Endothelial cell of umbilical vein (primary cell): ENCODE measurements around the gene KRT83. TPM values are rescaled to one million over a fixed set of nuclear protein-coding genes. Genes with fewer than 3 reads are reported as not detected.

ENCODE experiments used
- BruUV-seq: library from RNA; stranded (reverse); fragments of 400-500 nt; replicated peaks from 2 replicates; lab custom pipeline; 2021; lab: Mats Ljungman, UMichigan
- CTCF ChIA-PET: fragments of 300-600, 350-600 bp; sonication (Branson Sonifier 250); formaldehyde crosslinking; loops from one replicate; lab custom pipeline; 2021; ENCODE audit warnings: antibody characterized with exemption, inconsistent platforms; lab: Charles Lee
- POLR2A ChIA-PET: fragments of 300-600, 350-600 bp; sonication (Branson Sonifier 250); formaldehyde crosslinking; loops from one replicate; lab custom pipeline; 2021; ENCODE audit warnings: antibody characterized with exemption, inconsistent platforms; lab: Charles Lee
- DNase-seq: peaks from one replicate; pipeline ENCODE4 v3.0.0-alpha.2; 2011; ENCODE audit warnings: low read depth, low spot score
- FAIRE-seq: peaks from 2 replicates; lab custom pipeline; 2011; peaks lifted over from hg19 to GRCh38; lab: Jason Lieb, UNC
- H2AFZ ChIP-seq: 2 replicates; pipeline ENCODE4 v1.6.0; 2012; ENCODE audit warnings: low read depth, low read length, control low read depth, inconsistent platforms
- H3K27ac ChIP-seq: 2 replicates; pipeline ENCODE4 v1.5.1; 2011; ENCODE audit warnings: low read depth, mild to moderate bottlenecking, control low read depth, low read length, moderate library complexity; ENCODE audit not compliant: insufficient read depth
- H3K27me3 ChIP-seq, 2 experiments: 2 replicates each; pipeline versions ENCODE4 v1.6.0 to v1.6.1; 2011; ENCODE audit warnings: low read length in 2 of 2, mixed read lengths in 1 of 2; ENCODE audit not compliant: control insufficient read depth in 2 of 2, insufficient read depth in 2 of 2
- H3K36me3 ChIP-seq, 2 experiments: 2 replicates in 1 of 2; 3 replicates in 1 of 2; pipeline ENCODE4 v1.5.1; 2011; ENCODE audit warnings: low read length in 2 of 2, mild to moderate bottlenecking in 1 of 2, moderate library complexity in 1 of 2; ENCODE audit not compliant: control insufficient read depth in 2 of 2, insufficient read depth in 2 of 2; ENCODE audit errors: extremely low read depth in 1 of 2
- H3K4me1 ChIP-seq: 3 replicates; pipeline ENCODE4 v1.5.1; 2011; ENCODE audit warnings: mild to moderate bottlenecking, low read length; ENCODE audit not compliant: control insufficient read depth, insufficient read depth; ENCODE audit errors: extremely low read depth
- H3K4me2 ChIP-seq: 2 replicates; pipeline ENCODE4 v1.6.1; 2011; ENCODE audit warnings: low read length, control low read depth, mixed read lengths; ENCODE audit not compliant: insufficient read depth
- H3K4me3 ChIP-seq, 3 experiments: fragments of 200-600 bp in 1 of 3; sonication (generic), shearing (Covaris generic) in 1 of 3; replicated peaks in 1 of 3; 2 replicates each; pipeline ENCODE4 v1.5.1; 2011 to 2016; ENCODE audit warnings: control low read depth in 3 of 3, low read length in 3 of 3, mild to moderate bottlenecking in 2 of 3, inconsistent platforms in 1 of 3, low read depth in 1 of 3, moderate library complexity in 1 of 3; ENCODE audit not compliant: insufficient read depth in 1 of 3
- H3K79me2 ChIP-seq: 2 replicates; pipeline ENCODE4 v1.6.0; 2012; ENCODE audit warnings: low read length, inconsistent platforms; ENCODE audit not compliant: control insufficient read depth, insufficient read depth
- H3K9ac ChIP-seq: replicated peaks from 2 replicates; pipeline ENCODE3; 2011; ENCODE audit warnings: low read length, control low read depth; ENCODE audit not compliant: insufficient read depth; ENCODE audit errors: extremely low read depth
- H3K9me1 ChIP-seq: replicated peaks from 3 replicates; pipeline ENCODE4 v1.6.0; 2011; ENCODE audit warnings: mild to moderate bottlenecking, low read length; ENCODE audit not compliant: control insufficient read depth, insufficient read depth; ENCODE audit errors: extremely low read depth
- H3K9me3 ChIP-seq: replicated peaks from 2 replicates; pipeline ENCODE4 v1.5.1; 2012; ENCODE audit warnings: low read length, inconsistent platforms; ENCODE audit not compliant: control insufficient read depth, insufficient read depth
- H4K20me1 ChIP-seq: replicated peaks from 2 replicates; pipeline ENCODE3; 2011; ENCODE audit warnings: mild to moderate bottlenecking, low read length; ENCODE audit not compliant: control insufficient read depth, insufficient read depth; ENCODE audit errors: extremely low read depth
- EZH2 ChIP-seq: IDR thresholded peaks from 2 replicates; pipeline ENCODE4 v1.6.1; 2012; ENCODE audit warnings: borderline replicate concordance, low read depth, mild to moderate bottlenecking, moderate library complexity, low read length, inconsistent platforms; ENCODE audit not compliant: severe bottlenecking
- FOS ChIP-seq: IDR thresholded peaks from 2 replicates; pipeline ENCODE4 v1.6.1; 2011; ENCODE audit warnings: mild to moderate bottlenecking, low read length, moderate library complexity, borderline replicate concordance; ENCODE audit not compliant: insufficient read depth
- GATA2 ChIP-seq: IDR thresholded peaks from 2 replicates; pipeline ENCODE4 v1.7.0; 2011; ENCODE audit warnings: low read depth, mild to moderate bottlenecking, moderate library complexity, mixed read lengths, low read length; ENCODE audit not compliant: insufficient read length, insufficient read depth
- JUN ChIP-seq: IDR thresholded peaks from 2 replicates; pipeline ENCODE4 v1.6.1; 2011; ENCODE audit warnings: borderline replicate concordance, low read depth; ENCODE audit not compliant: insufficient read length, insufficient read depth
- MYC ChIP-seq: IDR thresholded peaks from one replicate; pipeline ENCODE4 v1.6.1; 2011; ENCODE audit warnings: mild to moderate bottlenecking, low read depth, low read length
- POLR2A ChIP-seq: IDR thresholded peaks from 2 replicates; pipeline ENCODE4 v1.6.1; 2012; ENCODE audit warnings: low read depth, mild to moderate bottlenecking, control low read depth, low read length
- POLR2AphosphoS5 ChIP-seq: IDR thresholded peaks from 2 replicates; pipeline ENCODE4 v1.6.1; 2012; ENCODE audit warnings: low read depth, mild to moderate bottlenecking, control low read depth, low read length, moderate library complexity; ENCODE audit not compliant: insufficient read depth
- dilution Hi-C: fragments of 300-500 bp; cut with MboI; formaldehyde crosslinking; loops from one replicate; pipeline ENCODE4 v1.15.0; 2019; ENCODE audit warnings: low sequenced_read_pairs; ENCODE audit not compliant: extremely low pct_ligation_motif_present
- intact Hi-C: fragments of 100-400 bp; cut with micrococcal nuclease; formaldehyde crosslinking; loops from one replicate; pipeline ENCODE4 v1.10.0; 2022
- polyA plus RNA-seq, 4 experiments: library from polyadenylated mRNA; depleted of rRNA in 3 of 4; stranded (reverse) in 3 of 4; unstranded in 1 of 4; fragments of >200 nt; gene quantifications; 2 replicates each; pipeline versions ENCODE4 v1.2.1 to v1.2.3, GENCODE V29; 2011 to 2012; ENCODE audit warnings: missing spikeins in 1 of 4
- total RNA-seq: library from RNA; stranded (reverse); gene quantifications from 2 replicates; pipeline ENCODE4 v1.2.3, GENCODE V29; 2021
- TF ChIP-seq, protein P1 (sequence below): IDR thresholded peaks from 2 replicates; pipeline ENCODE4 v1.6.1; 2011; ENCODE audit not compliant: insufficient read depth, insufficient read length
- TF ChIP-seq, protein P2 (sequence below), 2 donors: IDR thresholded peaks; 1 replicate in 1 of 2; 2 replicates in 1 of 2; pipeline ENCODE4 v1.5.1; 2011; ENCODE audit warnings: low read length in 2 of 2, mild to moderate bottlenecking in 2 of 2, moderate library complexity in 2 of 2, control low read depth in 1 of 2, inconsistent platforms in 1 of 2, low read depth in 1 of 2; ENCODE audit not compliant: insufficient read depth in 1 of 2; ENCODE audit errors: extremely low read depth in 1 of 2

KRT83 gene
- total and polyA plus RNA-seq, 2 donors (not counting 3 experiments of a cell fraction or from before 2014, with no cell fraction given) = not detected

DNA sequence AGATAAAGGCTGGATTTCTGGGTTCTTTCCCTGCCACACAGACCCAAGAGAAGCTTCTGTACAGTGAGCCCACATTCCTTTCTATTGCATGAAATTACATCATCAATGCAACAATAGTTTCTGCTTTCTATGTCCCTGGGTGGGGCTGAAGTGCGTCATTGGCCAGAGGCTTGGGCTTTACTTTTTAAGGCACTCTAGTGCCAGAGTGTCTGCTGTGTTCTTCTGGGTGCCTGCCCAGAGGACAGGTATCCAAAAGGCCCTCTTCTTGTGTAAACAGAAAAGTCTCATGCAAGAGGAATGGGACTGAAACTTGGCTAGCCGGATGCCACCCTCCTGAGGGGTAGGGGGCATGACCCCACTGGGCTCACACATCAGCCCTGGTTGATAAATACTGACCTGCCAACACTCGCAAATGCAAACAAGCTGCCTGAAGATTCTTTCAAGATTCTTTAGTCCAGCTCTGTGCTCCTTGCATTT lies 40.8 kb downstream of the KRT83 start:
- TF ChIP-seq, protein P1, sequence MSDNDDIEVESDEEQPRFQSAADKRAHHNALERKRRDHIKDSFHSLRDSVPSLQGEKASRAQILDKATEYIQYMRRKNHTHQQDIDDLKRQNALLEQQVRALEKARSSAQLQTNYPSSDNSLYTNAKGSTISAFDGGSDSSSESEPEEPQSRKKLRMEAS = no peak
- TF ChIP-seq POLR2A = no peak
- H3K4me3 ChIP-seq = no peak overlapping the region
- dilution Hi-C loops = no loop called here
- H3K27me3 ChIP-seq = peaks cover 0 to 2% of the 10 kb centered on the region in 2 experiments
- no peaks in the 10 kb centered on the region for H3K9me3 ChIP-seq
- peaks cover 3% of the 10 kb centered on the region for H3K4me1 ChIP-seq
- intact Hi-C loops = no loop called here
- POLR2A ChIA-PET = no interaction called here
- FAIRE-seq = no peak
- H2AFZ ChIP-seq = no peak overlapping the region
- CTCF ChIA-PET = interaction anchor here (0.6 to 3.7 kb wide), 16 partner anchors 9 to 668 kb away, joined by 3 to 28 read pairs (median 4); no protein-coding TSS in a partner anchor
- no peaks in the 10 kb centered on the region for H4K20me1 ChIP-seq
- H3K79me2 ChIP-seq = no peaks in the 10 kb centered on the region
- no peak overlapping the region for H3K9ac ChIP-seq
- DNase-seq = peak; percentile 11
- H3K4me2 ChIP-seq = no peak overlapping the region
- BruUV-seq = no TSS peak
- H3K9me1 ChIP-seq = no peaks in the 10 kb centered on the region
- no peaks in the 10 kb centered on the region for H3K36me3 ChIP-seq
- no peak overlapping the region for H3K27ac ChIP-seq

DNA sequence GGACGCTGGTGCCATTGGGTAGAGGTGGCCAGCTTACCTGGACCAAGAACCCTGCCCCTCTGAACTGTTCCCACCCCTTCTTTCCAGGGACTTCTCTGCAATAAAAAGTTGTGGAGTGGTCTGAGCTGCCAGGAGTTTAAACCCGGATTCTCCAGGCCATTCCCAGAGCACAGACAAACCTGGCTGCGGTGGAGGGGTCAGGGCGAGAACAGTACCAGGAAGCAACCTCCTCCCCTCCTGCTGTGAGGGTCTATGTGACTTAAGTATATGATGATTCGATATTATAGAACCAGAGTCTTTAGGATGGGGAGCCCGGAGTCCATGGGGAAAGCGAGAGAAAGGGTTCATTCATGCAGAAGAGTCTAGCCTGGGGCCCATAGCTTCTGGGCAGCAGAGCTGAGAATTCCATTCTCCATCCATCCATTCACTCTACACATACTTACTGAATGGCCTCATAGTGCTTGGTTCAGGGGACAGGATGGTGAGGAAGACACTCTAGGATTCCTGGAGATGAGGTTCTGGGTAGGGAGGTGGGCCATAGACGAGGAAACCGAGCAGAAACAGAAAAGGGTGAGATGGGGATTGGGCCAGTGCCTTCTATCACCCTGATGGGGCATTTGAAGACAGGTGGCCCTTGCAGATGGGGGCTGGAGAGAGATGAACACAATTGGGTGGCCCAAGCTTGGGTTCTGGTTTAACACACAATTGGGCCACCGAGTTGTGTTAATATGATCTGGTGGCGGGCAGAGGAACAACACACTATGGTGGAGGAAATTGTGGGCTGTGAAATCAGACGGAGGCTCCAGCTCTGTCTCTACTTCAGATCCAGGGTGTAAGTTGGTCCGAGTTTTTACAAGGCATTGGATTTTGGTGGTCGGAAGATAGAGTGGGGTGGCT lies 41.5 kb downstream of the KRT83 start:
- TF ChIP-seq POLR2AphosphoS5 = no peak
- TF ChIP-seq MYC = no peak
- TF ChIP-seq POLR2A = no peak
- TF ChIP-seq, protein P2, sequence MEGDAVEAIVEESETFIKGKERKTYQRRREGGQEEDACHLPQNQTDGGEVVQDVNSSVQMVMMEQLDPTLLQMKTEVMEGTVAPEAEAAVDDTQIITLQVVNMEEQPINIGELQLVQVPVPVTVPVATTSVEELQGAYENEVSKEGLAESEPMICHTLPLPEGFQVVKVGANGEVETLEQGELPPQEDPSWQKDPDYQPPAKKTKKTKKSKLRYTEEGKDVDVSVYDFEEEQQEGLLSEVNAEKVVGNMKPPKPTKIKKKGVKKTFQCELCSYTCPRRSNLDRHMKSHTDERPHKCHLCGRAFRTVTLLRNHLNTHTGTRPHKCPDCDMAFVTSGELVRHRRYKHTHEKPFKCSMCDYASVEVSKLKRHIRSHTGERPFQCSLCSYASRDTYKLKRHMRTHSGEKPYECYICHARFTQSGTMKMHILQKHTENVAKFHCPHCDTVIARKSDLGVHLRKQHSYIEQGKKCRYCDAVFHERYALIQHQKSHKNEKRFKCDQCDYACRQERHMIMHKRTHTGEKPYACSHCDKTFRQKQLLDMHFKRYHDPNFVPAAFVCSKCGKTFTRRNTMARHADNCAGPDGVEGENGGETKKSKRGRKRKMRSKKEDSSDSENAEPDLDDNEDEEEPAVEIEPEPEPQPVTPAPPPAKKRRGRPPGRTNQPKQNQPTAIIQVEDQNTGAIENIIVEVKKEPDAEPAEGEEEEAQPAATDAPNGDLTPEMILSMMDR (IDR thresholded peaks at IDR 0.05; ENCODE audit: extremely low read depth in 1 of 2, insufficient read depth in 1 of 2, low read depth in 1 of 2, low read length in 2 of 2) = no peak
- no peak for TF ChIP-seq JUN
- TF ChIP-seq GATA2 = no peak
- TF ChIP-seq, protein P1 = no peak
- no peak for TF ChIP-seq FOS
- no peak for TF ChIP-seq EZH2
- dilution Hi-C loops = no loop called here
- H3K9me1 ChIP-seq = no peaks in the 10 kb centered on the region
- H3K79me2 ChIP-seq = no peaks in the 10 kb centered on the region
- no peaks in the 10 kb centered on the region for H4K20me1 ChIP-seq
- ChIA-PET POLR2A (no interaction called here), CTCF (interaction anchor here (0.6 to 3.7 kb wide), 61 partner anchors 7 to 668 kb away, joined by 3 to 30 read pairs (median 4); partner anchors contain the start of gene KRT7)
- no peaks in the 10 kb centered on the region for H3K9me3 ChIP-seq
- H3K4me3 ChIP-seq = no peak overlapping the region
- intact Hi-C loops = loop anchor here (1.0 to 2.0 kb wide), 2 partner anchors 66 to 123 kb away; no protein-coding TSS in a partner anchor
- peaks cover 3% of the 10 kb centered on the region for H3K4me1 ChIP-seq
- no peak overlapping the region for H3K27ac ChIP-seq
- no peak overlapping the region for H2AFZ ChIP-seq
- FAIRE-seq (no peak), DNase-seq (no peak)
- no peaks in the 10 kb centered on the region for H3K36me3 ChIP-seq
- no peak overlapping the region for H3K4me2 ChIP-seq
- H3K9ac ChIP-seq = no peak overlapping the region
- peaks cover 4 to 5% of the 10 kb centered on the region in 2 experiments for H3K27me3 ChIP-seq
- BruUV-seq = no TSS peak
